ENCODE results near the gene PDGFRB.

The PDGFRB gene

GRCh38 chr5:150067405-150067960 lies 88.2 kb downstream of the PDGFRB start:
- Mint-ChIP-seq H3K4me3 (no peak overlapping the region), H3K27me3 (ENCODE audit: low read depth) (peaks cover 3% of the 10 kb centered on the region), H3K27ac (no peak overlapping the region), H3K36me3 (ENCODE audit: low read depth) (no peaks in the 10 kb centered on the region), H3K9me3 (no peaks in the 10 kb centered on the region), H3K4me1 (peaks cover 10% of the 10 kb centered on the region)
- TF ChIP-seq CTCF (IDR thresholded peaks at IDR 0.05; ENCODE audit: unreplicated experiment in 3 of 3) = no peak

- H3K4me3 Mint-ChIP-seq = no peak overlapping the region
- H3K27me3 Mint-ChIP-seq (ENCODE audit: low read depth) = peaks cover 3% of the 10 kb centered on the region
- no peaks in the 10 kb centered on the region for H3K36me3 Mint-ChIP-seq (ENCODE audit: low read depth)
- H3K4me1 Mint-ChIP-seq = peaks cover 10% of the 10 kb centered on the region
- H3K9me3 Mint-ChIP-seq = no peaks in the 10 kb centered on the region
- H3K27ac Mint-ChIP-seq = no peak overlapping the region
- TF ChIP-seq CTCF (IDR thresholded peaks at IDR 0.05; ENCODE audit: unreplicated experiment in 3 of 3) = no peak
Observed at GRCh38 chr5:150066901-150067396, 88.7 kb downstream of the PDGFRB start.

GRCh38 chr5:150066436-150066835 lies 89.2 kb downstream of the PDGFRB start:
- TF ChIP-seq CTCF (IDR thresholded peaks at IDR 0.05; ENCODE audit: unreplicated experiment in 3 of 3) = no peak
- no peaks in the 10 kb centered on the region for H3K9me3 Mint-ChIP-seq

GRCh38 chr5:150065886-150066285 lies 89.8 kb downstream of the PDGFRB start:
- Mint-ChIP-seq H3K4me1 (peaks cover 10% of the 10 kb centered on the region), H3K4me3 (no peak overlapping the region), H3K36me3 (ENCODE audit: low read depth) (no peaks in the 10 kb centered on the region), H3K9me3 (no peaks in the 10 kb centered on the region), H3K27ac (no peak overlapping the region), H3K27me3 (ENCODE audit: low read depth) (peaks cover 3% of the 10 kb centered on the region)
- no peak for TF ChIP-seq CTCF (IDR thresholded peaks at IDR 0.05; ENCODE audit: unreplicated experiment in 3 of 3)

More at GRCh38 chr5:150066436-150066835, 89.2 kb downstream of the PDGFRB start:
- peaks cover 10% of the 10 kb centered on the region for H3K4me1 Mint-ChIP-seq
- H3K27me3 Mint-ChIP-seq (ENCODE audit: low read depth) = peaks cover 3% of the 10 kb centered on the region
- no peak overlapping the region for H3K4me3 Mint-ChIP-seq
- H3K27ac Mint-ChIP-seq = no peak overlapping the region
- H3K36me3 Mint-ChIP-seq (ENCODE audit: low read depth) = no peaks in the 10 kb centered on the region

GRCh38 chr5:150065346-150065745 lies 90.3 kb downstream of the PDGFRB start:
- Mint-ChIP-seq H3K27ac (no peak overlapping the region), H3K9me3 (no peaks in the 10 kb centered on the region), H3K36me3 (ENCODE audit: low read depth) (no peaks in the 10 kb centered on the region)

More at GRCh38 chr5:150065346-150065745, 90.3 kb downstream of the PDGFRB start:
- peaks cover 10% of the 10 kb centered on the region for H3K4me1 Mint-ChIP-seq
- H3K4me3 Mint-ChIP-seq = no peak overlapping the region
- H3K27me3 Mint-ChIP-seq (ENCODE audit: low read depth) = peaks cover 3% of the 10 kb centered on the region
- TF ChIP-seq CTCF (IDR thresholded peaks at IDR 0.05; ENCODE audit: unreplicated experiment in 3 of 3) = no peak
